Glutamatergic neuron (in vitro differentiated cells): ENCODE data around the gene CARNS1. TPM values are rescaled to one million over a fixed set of nuclear protein-coding genes. Genes with fewer than 3 reads are reported as not detected.

ENCODE experiments used
- DNase-seq: peaks from one replicate; pipeline ENCODE4 v3.0.0; 2022
- H3K27ac Mint-ChIP-seq: one replicate; pipeline ENCODE4 v1.8.0; 2020; ENCODE audit warnings: mild to moderate bottlenecking, mixed read lengths, inconsistent platforms; ENCODE audit not compliant: unreplicated experiment
- H3K27me3 Mint-ChIP-seq: one replicate; pipeline ENCODE4 v1.8.0; 2020; ENCODE audit warnings: mild to moderate bottlenecking, moderate library complexity, mixed read lengths, inconsistent platforms; ENCODE audit not compliant: unreplicated experiment
- H3K36me3 Mint-ChIP-seq: one replicate; pipeline ENCODE4 v1.8.0; 2020; ENCODE audit warnings: mild to moderate bottlenecking, mixed read lengths, inconsistent platforms; ENCODE audit not compliant: unreplicated experiment
- H3K4me1 Mint-ChIP-seq: one replicate; pipeline ENCODE4 v1.8.0; 2020; ENCODE audit warnings: mild to moderate bottlenecking, low read depth, mixed read lengths, inconsistent platforms; ENCODE audit not compliant: unreplicated experiment
- H3K4me3 Mint-ChIP-seq: one replicate; pipeline ENCODE4 v1.8.0; 2020; ENCODE audit warnings: mild to moderate bottlenecking, mixed read lengths, inconsistent platforms; ENCODE audit not compliant: unreplicated experiment
- H3K9me3 Mint-ChIP-seq: one replicate; pipeline ENCODE4 v1.8.0; 2020; ENCODE audit warnings: mild to moderate bottlenecking, moderate library complexity, mixed read lengths, inconsistent platforms; ENCODE audit not compliant: unreplicated experiment
- total RNA-seq: library from RNA; stranded (reverse); fragmentation: NEBNext Ultra II Directional; extraction: Animal tissue kit (Norgen Biotek cat#: 25700); gene quantifications from one replicate; pipeline ENCODE4 v1.2.1, GENCODE V29; 2021; ENCODE audit not compliant: unreplicated experiment
- TF ChIP-seq, protein P1 (sequence below): fragments of 200-600 bp; sonication (generic); IDR thresholded peaks from one replicate; pipeline ENCODE4 v1.5.0; 2021; ENCODE audit not compliant: partially characterized antibody, unreplicated experiment

The CARNS1 gene
- total RNA-seq, 1 donor from 2014 or later, result 0.07 TPM

- H3K36me3 Mint-ChIP-seq, result no peaks in the 10 kb centered on the region
- TF ChIP-seq, protein P1, sequence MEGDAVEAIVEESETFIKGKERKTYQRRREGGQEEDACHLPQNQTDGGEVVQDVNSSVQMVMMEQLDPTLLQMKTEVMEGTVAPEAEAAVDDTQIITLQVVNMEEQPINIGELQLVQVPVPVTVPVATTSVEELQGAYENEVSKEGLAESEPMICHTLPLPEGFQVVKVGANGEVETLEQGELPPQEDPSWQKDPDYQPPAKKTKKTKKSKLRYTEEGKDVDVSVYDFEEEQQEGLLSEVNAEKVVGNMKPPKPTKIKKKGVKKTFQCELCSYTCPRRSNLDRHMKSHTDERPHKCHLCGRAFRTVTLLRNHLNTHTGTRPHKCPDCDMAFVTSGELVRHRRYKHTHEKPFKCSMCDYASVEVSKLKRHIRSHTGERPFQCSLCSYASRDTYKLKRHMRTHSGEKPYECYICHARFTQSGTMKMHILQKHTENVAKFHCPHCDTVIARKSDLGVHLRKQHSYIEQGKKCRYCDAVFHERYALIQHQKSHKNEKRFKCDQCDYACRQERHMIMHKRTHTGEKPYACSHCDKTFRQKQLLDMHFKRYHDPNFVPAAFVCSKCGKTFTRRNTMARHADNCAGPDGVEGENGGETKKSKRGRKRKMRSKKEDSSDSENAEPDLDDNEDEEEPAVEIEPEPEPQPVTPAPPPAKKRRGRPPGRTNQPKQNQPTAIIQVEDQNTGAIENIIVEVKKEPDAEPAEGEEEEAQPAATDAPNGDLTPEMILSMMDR, result no peak
- H3K9me3 Mint-ChIP-seq, result peaks cover 2% of the 10 kb centered on the region
- H3K27me3 Mint-ChIP-seq, result peaks cover 19% of the 10 kb centered on the region
- no peak overlapping the region for H3K4me3 Mint-ChIP-seq
- H3K4me1 Mint-ChIP-seq, result peaks cover 7% of the 10 kb centered on the region
- H3K27ac Mint-ChIP-seq, result peak overlapping the region; percentile 70
- no peak for DNase-seq
These were observed 22.3 kb downstream of the CARNS1 start for GRCh38 chr11:67437809-67438157.

GRCh38 chr11:67438158-67438902 lies 22.9 kb downstream of the CARNS1 start:
- peaks cover 2% of the 10 kb centered on the region for H3K9me3 Mint-ChIP-seq
- no peaks in the 10 kb centered on the region for H3K36me3 Mint-ChIP-seq
- TF ChIP-seq, protein P1, result no peak
- peaks cover 7% of the 10 kb centered on the region for H3K4me1 Mint-ChIP-seq
- H3K4me3 Mint-ChIP-seq, result no peak overlapping the region
- DNase-seq, result peak; percentile 49
- peaks cover 19% of the 10 kb centered on the region for H3K27me3 Mint-ChIP-seq
- H3K27ac Mint-ChIP-seq, result peak overlapping the region; percentile 70

GRCh38 chr11:67439321-67440228 lies 24.1 kb downstream of the CARNS1 start:
- Mint-ChIP-seq H3K4me1 (peaks cover 7% of the 10 kb centered on the region), H3K4me3 (no peak overlapping the region), H3K27me3 (peaks cover 20% of the 10 kb centered on the region), H3K27ac (peak overlapping the region; percentile 73), H3K36me3 (no peaks in the 10 kb centered on the region), H3K9me3 (peaks cover 3% of the 10 kb centered on the region)
- TF ChIP-seq, protein P1, result no peak
- DNase-seq, result no peak

DNA sequence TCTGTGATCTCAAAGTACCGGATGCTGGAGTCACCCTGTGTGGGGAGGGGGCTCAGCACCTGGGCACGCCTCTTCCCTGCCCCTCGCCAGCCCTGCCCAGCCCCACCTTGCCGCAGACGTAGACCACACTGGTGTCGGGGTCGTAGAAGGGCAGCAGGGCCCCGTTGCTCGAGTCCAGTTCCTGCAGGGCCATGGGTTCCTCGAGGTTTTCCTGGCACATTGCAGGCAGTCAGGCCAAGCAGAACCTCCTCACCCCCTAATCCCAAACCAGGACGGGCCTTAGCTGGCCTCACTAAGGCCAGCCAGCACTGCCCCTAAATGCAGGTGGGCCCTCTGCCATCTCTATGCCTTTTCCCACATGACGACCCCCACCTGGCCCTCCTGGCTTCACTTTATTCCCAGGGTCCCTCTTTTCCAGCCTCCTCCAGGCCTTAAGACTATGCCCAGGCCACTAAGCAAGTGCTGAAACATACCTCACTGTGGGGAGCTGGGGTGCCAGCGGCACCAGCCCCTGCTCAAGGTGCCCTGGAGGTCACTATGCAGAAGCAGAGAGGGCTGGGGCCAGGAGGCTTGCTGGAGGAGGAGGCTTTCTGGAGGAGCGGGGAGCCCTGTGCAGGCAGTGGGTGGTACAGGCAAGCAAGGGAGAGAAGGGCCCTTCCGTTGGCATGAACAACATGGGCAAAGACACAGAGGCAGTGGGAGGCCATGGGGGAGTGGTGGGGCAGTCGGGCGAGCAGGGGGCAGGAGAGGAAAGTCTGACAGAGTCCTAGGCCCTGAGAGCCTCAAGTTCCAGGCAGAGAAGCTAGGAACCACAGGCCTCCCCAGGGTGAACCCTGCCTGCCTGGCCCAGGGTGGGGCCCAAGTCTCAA lies 25.0 kb downstream of the CARNS1 start:
- no peak overlapping the region for H3K4me3 Mint-ChIP-seq
- peaks cover 18% of the 10 kb centered on the region for H3K27me3 Mint-ChIP-seq
- H3K27ac Mint-ChIP-seq, result no peak overlapping the region
- no peaks in the 10 kb centered on the region for H3K36me3 Mint-ChIP-seq
- peaks cover 3% of the 10 kb centered on the region for H3K9me3 Mint-ChIP-seq
- DNase-seq, result no peak
- H3K4me1 Mint-ChIP-seq, result peaks cover 7% of the 10 kb centered on the region
- TF ChIP-seq, protein P1, result no peak
